ENCODE results near the gene SUFU. TPM values are rescaled to one million over a fixed set of nuclear protein-coding genes. Genes with fewer than 3 reads are reported as not detected.
A peak's percentile ranks its signal among the peaks of the same experiment; 100 is the strongest.

Gene SUFU
- total and polyA plus RNA-seq, 4 donors: 3.5 to 14.8 (median 9.8) TPM

GRCh38 chr10:102550636-102551210 lies 47.0 kb downstream of the SUFU start:
- H3K27ac ChIP-seq (ENCODE audit: low read depth in 1 of 2, low read length in 1 of 2): no peak overlapping the region
- H3K9ac ChIP-seq (ENCODE audit: insufficient read depth in 1 of 2, low read length in 2 of 2): peak overlapping the region in 1 of 2 donors; percentile 16
- DNase-seq (no peak), ATAC-seq (ENCODE audit: insufficient read depth, low FRiP score) (no peak)
- no peaks in the 10 kb centered on the region for H3K9me3 ChIP-seq (ENCODE audit: control insufficient read depth in 4 of 4, insufficient read depth in 3 of 4, low read length in 3 of 4)
- WGBS, 2 donors: 89 to 94% methylated on average over 9 of the region's 9 CpGs
- peaks cover 0 to 10% (median 3%) of the 10 kb centered on the region in 5 donors for H3K4me1 ChIP-seq (ENCODE audit: control insufficient read depth in 5 of 5, insufficient read depth in 5 of 5, low read length in 5 of 5)
- peaks cover 3 to 11% (median 8%) of the 10 kb centered on the region in 4 donors for H3K36me3 ChIP-seq (ENCODE audit: control insufficient read depth in 4 of 4, insufficient read depth in 4 of 4, low read length in 4 of 4)
- H3K27me3 ChIP-seq (ENCODE audit: control insufficient read depth in 3 of 3, insufficient read depth in 3 of 3, low read length in 2 of 3): no peaks in the 10 kb centered on the region
- no peak for TF ChIP-seq CTCF (IDR thresholded peaks at IDR 0.05; ENCODE audit: control extremely low read depth, extremely low read depth)
- no peak overlapping the region for H3K4me3 ChIP-seq

- H3K9me3 ChIP-seq (ENCODE audit: control insufficient read depth in 4 of 4, insufficient read depth in 3 of 4, low read length in 3 of 4): no peaks in the 10 kb centered on the region
- no peak overlapping the region for H3K4me3 ChIP-seq
- DNase-seq: no peak
- peaks cover 0 to 2% (median 0%) of the 10 kb centered on the region in 5 donors for H3K4me1 ChIP-seq (ENCODE audit: control insufficient read depth in 5 of 5, insufficient read depth in 5 of 5, low read length in 5 of 5)
- TF ChIP-seq CTCF (IDR thresholded peaks at IDR 0.05; ENCODE audit: control extremely low read depth, extremely low read depth): no peak
- no peak overlapping the region for H3K27ac ChIP-seq (ENCODE audit: low read depth in 1 of 2, low read length in 1 of 2)
- 93 to 96% methylated on average over 2 of the region's 2 CpGs for WGBS, 2 donors
- ATAC-seq (ENCODE audit: insufficient read depth, low FRiP score): no peak
- no peaks in the 10 kb centered on the region for H3K27me3 ChIP-seq (ENCODE audit: control insufficient read depth in 3 of 3, insufficient read depth in 3 of 3, low read length in 2 of 3)
- H3K36me3 ChIP-seq (ENCODE audit: control insufficient read depth in 4 of 4, insufficient read depth in 4 of 4, low read length in 4 of 4): peaks cover 3 to 11% (median 8%) of the 10 kb centered on the region in 4 donors
- no peak overlapping the region for H3K9ac ChIP-seq (ENCODE audit: insufficient read depth in 1 of 2, low read length in 2 of 2)
Measured at GRCh38 chr10:102552533-102552932, 48.8 kb downstream of the SUFU start.

GRCh38 chr10:102553771-102554170 lies 50.0 kb downstream of the SUFU start:
- TF ChIP-seq CTCF (IDR thresholded peaks at IDR 0.05; ENCODE audit: control extremely low read depth, extremely low read depth): no peak
- peaks cover 3 to 11% (median 8%) of the 10 kb centered on the region in 4 donors for H3K36me3 ChIP-seq (ENCODE audit: control insufficient read depth in 4 of 4, insufficient read depth in 4 of 4, low read length in 4 of 4)
- peaks cover 0 to 2% (median 0%) of the 10 kb centered on the region in 5 donors for H3K4me1 ChIP-seq (ENCODE audit: control insufficient read depth in 5 of 5, insufficient read depth in 5 of 5, low read length in 5 of 5)
- H3K9me3 ChIP-seq (ENCODE audit: control insufficient read depth in 4 of 4, insufficient read depth in 3 of 4, low read length in 3 of 4): no peaks in the 10 kb centered on the region
- no peak overlapping the region for H3K4me3 ChIP-seq
- no peak overlapping the region for H3K9ac ChIP-seq (ENCODE audit: insufficient read depth in 1 of 2, low read length in 2 of 2)
- DNase-seq: no peak
- ATAC-seq (ENCODE audit: insufficient read depth, low FRiP score): no peak
- no peaks in the 10 kb centered on the region for H3K27me3 ChIP-seq (ENCODE audit: control insufficient read depth in 3 of 3, insufficient read depth in 3 of 3, low read length in 2 of 3)
- H3K27ac ChIP-seq (ENCODE audit: low read depth in 1 of 2, low read length in 1 of 2): no peak overlapping the region
- WGBS, 2 donors: 97 to 98% methylated on average over 7 of the region's 7 CpGs

- no peak for TF ChIP-seq CTCF (IDR thresholded peaks at IDR 0.05; ENCODE audit: control extremely low read depth, extremely low read depth)
- ATAC-seq (ENCODE audit: insufficient read depth, low FRiP score) (no peak), DNase-seq (no peak)
- Histone ChIP-seq H3K9ac (ENCODE audit: insufficient read depth in 1 of 2, low read length in 2 of 2) (no peak overlapping the region), H3K9me3 (ENCODE audit: control insufficient read depth in 4 of 4, insufficient read depth in 3 of 4, low read length in 3 of 4) (no peaks in the 10 kb centered on the region), H3K4me3 (no peak overlapping the region), H3K36me3 (ENCODE audit: control insufficient read depth in 4 of 4, insufficient read depth in 4 of 4, low read length in 4 of 4) (peaks cover 3 to 11% (median 8%) of the 10 kb centered on the region in 4 donors), H3K27ac (ENCODE audit: low read depth in 1 of 2, low read length in 1 of 2) (no peak overlapping the region), H3K27me3 (ENCODE audit: control insufficient read depth in 3 of 3, insufficient read depth in 3 of 3, low read length in 2 of 3) (no peaks in the 10 kb centered on the region), H3K4me1 (ENCODE audit: control insufficient read depth in 5 of 5, insufficient read depth in 5 of 5, low read length in 5 of 5) (peaks cover 0 to 3% (median 0%) of the 10 kb centered on the region in 5 donors)
- WGBS, 2 donors: 97 to 98% methylated on average over 5 of the region's 5 CpGs
Measured at GRCh38 chr10:102554531-102554930, 50.8 kb downstream of the SUFU start.

Data from lung (tissue), 12 donors.